SU-DHL-6 (cell line): ENCODE results near the gene REXO5.
"Not testable (repeated sequence)": the region's sequence is repeated elsewhere in the genome, so short reads cannot be mapped to it uniquely, and the experiment has no call there.

Experiments used
- H2AFZ ChIP-seq: fragments of 200-600 bp; sonication (generic); 2 replicates; pipeline ENCODE4 v1.6.1; 2014; ENCODE audit warnings: low read depth, mild to moderate bottlenecking, moderate library complexity, mixed read lengths, antibody characterized with exemption, low read length; ENCODE audit not compliant: severe bottlenecking
- H3F3A ChIP-seq: fragments of 200-600 bp; shearing (Covaris generic); 2 replicates; pipeline ENCODE4 v1.6.0; 2016; ENCODE audit warnings: antibody characterized with exemption, mild to moderate bottlenecking; ENCODE audit not compliant: insufficient read depth
- H3K27ac ChIP-seq: fragments of 200-600 bp; sonication (generic); 2 replicates; pipeline ENCODE4 v1.5.1; 2016; ENCODE audit warnings: low read depth, mild to moderate bottlenecking, low read length, moderate library complexity, mixed read lengths
- H3K27me3 ChIP-seq: fragments of 200-600 bp; sonication (generic), shearing (Covaris generic); 2 replicates; pipeline ENCODE4 v1.6.0; 2014; ENCODE audit warnings: mild to moderate bottlenecking, low read length
- H3K36me3 ChIP-seq: fragments of 200-600 bp; sonication (generic); 2 replicates; pipeline ENCODE4 v1.6.1; 2014; ENCODE audit warnings: mild to moderate bottlenecking, low read length, mixed read lengths
- H3K4me2 ChIP-seq: fragments of 300-600, 200-600 bp; shearing (Covaris generic), sonication (generic); 2 replicates; pipeline ENCODE4 v1.6.0; 2014; ENCODE audit warnings: low read length, low read depth, mild to moderate bottlenecking; ENCODE audit not compliant: poor library complexity, severe bottlenecking
- H3K4me3 ChIP-seq: fragments of 200-600 bp; sonication (generic); 2 replicates; pipeline ENCODE4 v1.5.1; 2014; ENCODE audit warnings: antibody characterized with exemption, low read length, mild to moderate bottlenecking, mixed read lengths; ENCODE audit not compliant: insufficient read depth, poor library complexity, severe bottlenecking
- H3K79me2 ChIP-seq: fragments of 200-600 bp; sonication (generic); 2 replicates; pipeline ENCODE4 v1.6.1; 2014; ENCODE audit warnings: mild to moderate bottlenecking, low read length, moderate library complexity; ENCODE audit not compliant: insufficient read depth
- H3K9ac ChIP-seq: fragments of 200-600 bp; sonication (generic); 2 replicates; pipeline ENCODE4 v1.7.0; 2014; ENCODE audit warnings: mild to moderate bottlenecking, low read length
- H3K9me2 ChIP-seq: fragments of 200-600 bp; sonication (generic); replicated peaks from 2 replicates; pipeline ENCODE4 v1.6.1; 2014; ENCODE audit warnings: low read length; ENCODE audit not compliant: insufficient read depth
- H3K9me3 ChIP-seq: fragments of 200-600 bp; sonication (generic); 2 replicates; pipeline ENCODE4 v1.6.1; 2014; ENCODE audit warnings: low read length, mixed read lengths; ENCODE audit not compliant: insufficient read depth
- H4K20me1 ChIP-seq: fragments of 200-600 bp; sonication (generic); 2 replicates; pipeline ENCODE4 v1.6.1; 2014; ENCODE audit warnings: low read depth, mild to moderate bottlenecking, antibody characterized with exemption, low read length, moderate library complexity, mixed read lengths
- EZH2phosphoT487 ChIP-seq: fragments of 200-600 bp; sonication (generic), shearing (Covaris generic); conservative IDR thresholded peaks from 2 replicates; pipeline ENCODE4 v1.6.1; 2018; ENCODE audit warnings: mild to moderate bottlenecking, antibody characterized with exemption, low read length, moderate library complexity, mixed read lengths
- TF ChIP-seq, protein P1 (sequence below): fragments of 200-600 bp; sonication (generic); IDR thresholded peaks from one replicate; pipeline ENCODE4 v1.5.1; 2017; ENCODE audit warnings: antibody characterized with exemption, mild to moderate bottlenecking, low read length, moderate library complexity; ENCODE audit not compliant: insufficient read depth, poor library complexity, severe bottlenecking

The REXO5 gene

DNA sequence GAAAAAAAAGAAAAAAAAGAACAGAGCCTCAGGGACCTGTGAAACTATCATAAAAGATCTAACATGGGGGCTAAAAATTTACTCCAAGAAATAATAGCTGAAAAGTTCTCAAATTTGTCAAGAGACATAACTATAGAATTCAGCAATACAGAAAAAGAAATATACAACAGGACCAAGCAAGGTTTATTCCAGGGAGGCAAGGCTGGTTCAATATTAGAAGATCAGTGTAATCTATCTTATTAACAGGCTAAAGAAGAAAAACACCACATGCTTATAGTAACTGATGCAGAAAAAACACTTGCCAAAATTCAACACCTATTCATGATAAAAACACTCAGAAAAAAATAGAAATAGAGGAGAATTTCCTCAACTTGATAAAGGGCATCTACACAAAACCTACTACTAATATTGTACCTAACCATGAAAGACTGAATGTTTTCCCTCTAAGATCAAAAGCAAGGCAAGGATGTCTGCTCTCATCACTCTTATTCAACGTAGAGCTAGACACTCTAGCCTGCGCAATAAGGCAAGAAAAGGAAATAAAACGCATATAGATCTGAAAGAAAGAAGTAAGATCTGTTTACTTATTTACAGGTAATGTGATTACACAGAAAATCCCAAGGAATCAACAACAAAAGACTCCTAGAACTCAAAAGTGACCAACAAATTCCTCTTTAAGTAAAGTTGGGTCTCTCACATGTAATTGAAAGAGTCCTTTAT lies 43.8 kb upstream of the REXO5 start:
- H4K20me1 ChIP-seq: no peaks in the 10 kb centered on the region
- H3K4me2 ChIP-seq: peak overlapping the region; percentile 65
- H3K9me3 ChIP-seq: no peaks in the 10 kb centered on the region
- H3F3A ChIP-seq: no peaks in the 10 kb centered on the region
- no peak overlapping the region for H3K27ac ChIP-seq
- no peak overlapping the region for H3K9ac ChIP-seq
- H3K79me2 ChIP-seq: no peaks in the 10 kb centered on the region
- H3K27me3 ChIP-seq: no peaks in the 10 kb centered on the region
- H3K4me3 ChIP-seq: no peak overlapping the region
- H3K9me2 ChIP-seq: no peaks in the 10 kb centered on the region
- H2AFZ ChIP-seq: no peak overlapping the region
- H3K36me3 ChIP-seq: no peaks in the 10 kb centered on the region
- TF ChIP-seq, protein P1, sequence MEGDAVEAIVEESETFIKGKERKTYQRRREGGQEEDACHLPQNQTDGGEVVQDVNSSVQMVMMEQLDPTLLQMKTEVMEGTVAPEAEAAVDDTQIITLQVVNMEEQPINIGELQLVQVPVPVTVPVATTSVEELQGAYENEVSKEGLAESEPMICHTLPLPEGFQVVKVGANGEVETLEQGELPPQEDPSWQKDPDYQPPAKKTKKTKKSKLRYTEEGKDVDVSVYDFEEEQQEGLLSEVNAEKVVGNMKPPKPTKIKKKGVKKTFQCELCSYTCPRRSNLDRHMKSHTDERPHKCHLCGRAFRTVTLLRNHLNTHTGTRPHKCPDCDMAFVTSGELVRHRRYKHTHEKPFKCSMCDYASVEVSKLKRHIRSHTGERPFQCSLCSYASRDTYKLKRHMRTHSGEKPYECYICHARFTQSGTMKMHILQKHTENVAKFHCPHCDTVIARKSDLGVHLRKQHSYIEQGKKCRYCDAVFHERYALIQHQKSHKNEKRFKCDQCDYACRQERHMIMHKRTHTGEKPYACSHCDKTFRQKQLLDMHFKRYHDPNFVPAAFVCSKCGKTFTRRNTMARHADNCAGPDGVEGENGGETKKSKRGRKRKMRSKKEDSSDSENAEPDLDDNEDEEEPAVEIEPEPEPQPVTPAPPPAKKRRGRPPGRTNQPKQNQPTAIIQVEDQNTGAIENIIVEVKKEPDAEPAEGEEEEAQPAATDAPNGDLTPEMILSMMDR: no peak
- TF ChIP-seq EZH2phosphoT487: no peak

GRCh38 chr16:20763461-20764232 lies 42.7 kb upstream of the REXO5 start, which contains the start of gene ACSM3:
ACSM3 (plus strand) TSS chr16:20764014; CDS start chr16:20770035, 6,021 bp downstream.
- no peaks in the 10 kb centered on the region for H3K9me3 ChIP-seq
- no peaks in the 10 kb centered on the region for H3K79me2 ChIP-seq
- no peaks in the 10 kb centered on the region for H4K20me1 ChIP-seq
- no peak within 1 kb of the TSS for H3K27ac ChIP-seq
- no peaks in the 10 kb centered on the region for H3K9me2 ChIP-seq
- peak within 1 kb of the TSS; percentile 65 for H3K4me2 ChIP-seq
- H3F3A ChIP-seq: no peaks in the 10 kb centered on the region
- peak within 1 kb of the TSS; percentile 22 for H3K4me3 ChIP-seq
- H2AFZ ChIP-seq: peak within 1 kb of the TSS; percentile 90
- peak within 1 kb of the TSS; percentile 14; the same call in 1 of the 2 replicates for H3K9ac ChIP-seq
- TF ChIP-seq, protein P1: no peak
- TF ChIP-seq EZH2phosphoT487: no peak
- H3K36me3 ChIP-seq: no peaks in the 10 kb centered on the region
- no peaks in the 10 kb centered on the region for H3K27me3 ChIP-seq

- H3K9ac ChIP-seq: not testable (repeated sequence)
These were observed 41.9 kb upstream of the REXO5 start for GRCh38 chr16:20764448-20764847.

GRCh38 chr16:20765732-20766131 lies 40.6 kb upstream of the REXO5 start:
- H3K9ac ChIP-seq: no peak overlapping the region
- no peaks in the 10 kb centered on the region for H3K79me2 ChIP-seq
- H3K9me2 ChIP-seq: no peaks in the 10 kb centered on the region
- no peaks in the 10 kb centered on the region for H3F3A ChIP-seq
- no peaks in the 10 kb centered on the region for H3K27me3 ChIP-seq
- no peak for TF ChIP-seq EZH2phosphoT487
- TF ChIP-seq, protein P1: no peak
- H3K4me2 ChIP-seq: no peak overlapping the region
- H3K9me3 ChIP-seq: no peaks in the 10 kb centered on the region
- H4K20me1 ChIP-seq: no peaks in the 10 kb centered on the region
- H3K27ac ChIP-seq: no peak overlapping the region
- no peaks in the 10 kb centered on the region for H3K36me3 ChIP-seq
- H3K4me3 ChIP-seq: no peak overlapping the region
- no peak overlapping the region for H2AFZ ChIP-seq

More at GRCh38 chr16:20764448-20764847, 41.9 kb upstream of the REXO5 start:
- peak overlapping the region; percentile 65 for H3K4me2 ChIP-seq
- not testable (repeated sequence) for H2AFZ ChIP-seq, H3K9me3 ChIP-seq, H3K9me2 ChIP-seq, H3K27me3 ChIP-seq, H3K36me3 ChIP-seq, H4K20me1 ChIP-seq, H3F3A ChIP-seq, H3K79me2 ChIP-seq, H3K4me3 ChIP-seq, H3K27ac ChIP-seq
